ENCODE measurements around the gene YIPF2.

YIPF2 gene

GRCh38 chr19:10968527-10969135 is 40.2 kb upstream of the YIPF2 start:
- DNase-seq (ENCODE audit: low read depth): no peak
- TF ChIP-seq CTCF (IDR thresholded peaks at IDR 0.05; ENCODE audit: control insufficient read depth, insufficient read depth, low read depth, low read length, missing control alignments): no peak
- no peak overlapping the region for H3K4me3 ChIP-seq (ENCODE audit: control insufficient read depth, low read depth, low read length)

- no peak for DNase-seq (ENCODE audit: low read depth)
- no peak overlapping the region for H3K4me3 ChIP-seq (ENCODE audit: control insufficient read depth, low read depth, low read length)
- no peak for TF ChIP-seq CTCF (IDR thresholded peaks at IDR 0.05; ENCODE audit: control insufficient read depth, insufficient read depth, low read depth, low read length, missing control alignments)
These were observed 38.4 kb upstream of the YIPF2 start for GRCh38 chr19:10966809-10967208.

GRCh38 chr19:10965398-10965797 is 37.0 kb upstream of the YIPF2 start:
- H3K4me3 ChIP-seq (ENCODE audit: control insufficient read depth, low read depth, low read length): no peak overlapping the region
- no peak for TF ChIP-seq CTCF (IDR thresholded peaks at IDR 0.05; ENCODE audit: control insufficient read depth, insufficient read depth, low read depth, low read length, missing control alignments)
- DNase-seq (ENCODE audit: low read depth): no peak

- no peak overlapping the region for H3K4me3 ChIP-seq (ENCODE audit: control insufficient read depth, low read depth, low read length)
- DNase-seq (ENCODE audit: low read depth): no peak
- TF ChIP-seq CTCF (IDR thresholded peaks at IDR 0.05; ENCODE audit: control insufficient read depth, insufficient read depth, low read depth, low read length, missing control alignments): no peak
These were observed 36.5 kb upstream of the YIPF2 start for GRCh38 chr19:10964903-10965302.

- no peak overlapping the region for H3K4me3 ChIP-seq (ENCODE audit: control insufficient read depth, low read depth, low read length)
- DNase-seq (ENCODE audit: low read depth): no peak
- TF ChIP-seq CTCF (IDR thresholded peaks at IDR 0.05; ENCODE audit: control insufficient read depth, insufficient read depth, low read depth, low read length, missing control alignments): no peak
These were observed 35.4 kb upstream of the YIPF2 start for GRCh38 chr19:10963865-10964264.

GRCh38 chr19:10962863-10963262 is 34.4 kb upstream of the YIPF2 start:
- H3K4me3 ChIP-seq (ENCODE audit: control insufficient read depth, low read depth, low read length): no peak overlapping the region
- no peak for DNase-seq (ENCODE audit: low read depth)
- TF ChIP-seq CTCF (IDR thresholded peaks at IDR 0.05; ENCODE audit: control insufficient read depth, insufficient read depth, low read depth, low read length, missing control alignments): no peak
